ENCODE data around the gene DUSP7. TPM values are rescaled to one million over a fixed set of nuclear protein-coding genes. Genes with fewer than 3 reads are reported as not detected.
A peak's percentile ranks its signal among the peaks of the same experiment; 100 is the strongest.

The DUSP7 gene
- total RNA-seq, 1 experiment from 2014 or later = 40.9 TPM

DNA sequence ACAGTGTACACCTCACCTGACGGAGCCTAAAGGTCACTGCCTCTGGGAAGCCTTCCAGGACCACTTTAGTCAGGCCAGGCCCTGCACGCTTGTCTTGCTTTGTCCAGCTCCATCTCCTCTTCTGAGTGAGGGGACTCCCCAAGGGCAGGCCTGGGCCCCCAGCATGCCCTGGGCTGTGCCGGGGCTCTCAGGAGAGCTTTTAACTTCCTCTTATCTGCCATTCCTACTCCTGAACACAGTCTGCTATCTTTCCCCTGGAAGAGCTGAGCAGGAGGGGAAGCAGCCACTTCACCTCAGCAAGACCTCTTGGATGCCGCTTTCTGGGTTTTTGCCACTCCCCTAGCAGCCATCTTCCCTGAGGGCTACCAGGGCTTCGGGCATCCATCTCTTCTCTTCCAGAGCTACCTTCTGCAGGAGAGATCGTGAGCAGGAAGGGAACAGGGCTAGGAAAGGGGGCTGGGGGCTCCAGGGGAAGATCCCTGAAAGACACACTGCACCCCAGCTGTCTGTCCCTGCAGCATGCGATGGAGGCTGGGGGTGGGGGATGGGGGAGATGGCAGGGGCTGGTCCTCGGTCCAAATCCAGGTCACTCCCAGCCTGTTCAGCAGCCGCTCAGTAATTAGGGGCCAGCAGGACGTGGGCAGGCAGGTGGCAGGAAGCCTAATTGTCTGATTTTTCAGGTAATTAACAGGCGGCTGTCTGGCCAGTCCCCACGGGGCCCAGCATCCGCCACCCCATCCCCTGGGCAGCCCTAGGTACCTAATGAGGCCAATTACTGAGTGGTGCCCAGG lies 40.7 kb downstream of the DUSP7 start:
- H3K79me2 ChIP-seq (ENCODE audit: low read length) = no peaks in the 10 kb centered on the region
- H3K4me3 ChIP-seq (ENCODE audit: low read length) = no peak overlapping the region
- H3K9me3 ChIP-seq (ENCODE audit: low read length) = no peaks in the 10 kb centered on the region
- no peak overlapping the region for H3K27ac ChIP-seq (ENCODE audit: low read length)
- H3K9ac ChIP-seq (ENCODE audit: low read length) = no peak overlapping the region
- DNase-seq (no peak), ATAC-seq (no peak)
- H3K27me3 ChIP-seq (ENCODE audit: low read length) = no peaks in the 10 kb centered on the region
- H3K4me1 ChIP-seq (ENCODE audit: insufficient read depth, low read length) = no peaks in the 10 kb centered on the region
- ChIA-PET POLR2A (ENCODE audit: unreplicated experiment) (no interaction called here), CTCF (no interaction called here)
- no peaks in the 10 kb centered on the region for H3K9me2 ChIP-seq (replicated peaks; ENCODE audit: low read length)
- H3K4me2 ChIP-seq (ENCODE audit: low read length) = no peak overlapping the region
- no peaks in the 10 kb centered on the region for H3K36me3 ChIP-seq (ENCODE audit: low read depth, low read length)
- no peaks in the 10 kb centered on the region for H3F3A ChIP-seq (ENCODE audit: low read length, unreplicated experiment)
- no TSS peak for BruUV-seq (replicated peaks)
- intact Hi-C loops (cut with micrococcal nuclease) = no loop called here
- H4K20me1 ChIP-seq (ENCODE audit: low read length) = no peaks in the 10 kb centered on the region
- no peak overlapping the region for H2AFZ ChIP-seq (ENCODE audit: low read length)
- TF ChIP-seq, protein P1, sequence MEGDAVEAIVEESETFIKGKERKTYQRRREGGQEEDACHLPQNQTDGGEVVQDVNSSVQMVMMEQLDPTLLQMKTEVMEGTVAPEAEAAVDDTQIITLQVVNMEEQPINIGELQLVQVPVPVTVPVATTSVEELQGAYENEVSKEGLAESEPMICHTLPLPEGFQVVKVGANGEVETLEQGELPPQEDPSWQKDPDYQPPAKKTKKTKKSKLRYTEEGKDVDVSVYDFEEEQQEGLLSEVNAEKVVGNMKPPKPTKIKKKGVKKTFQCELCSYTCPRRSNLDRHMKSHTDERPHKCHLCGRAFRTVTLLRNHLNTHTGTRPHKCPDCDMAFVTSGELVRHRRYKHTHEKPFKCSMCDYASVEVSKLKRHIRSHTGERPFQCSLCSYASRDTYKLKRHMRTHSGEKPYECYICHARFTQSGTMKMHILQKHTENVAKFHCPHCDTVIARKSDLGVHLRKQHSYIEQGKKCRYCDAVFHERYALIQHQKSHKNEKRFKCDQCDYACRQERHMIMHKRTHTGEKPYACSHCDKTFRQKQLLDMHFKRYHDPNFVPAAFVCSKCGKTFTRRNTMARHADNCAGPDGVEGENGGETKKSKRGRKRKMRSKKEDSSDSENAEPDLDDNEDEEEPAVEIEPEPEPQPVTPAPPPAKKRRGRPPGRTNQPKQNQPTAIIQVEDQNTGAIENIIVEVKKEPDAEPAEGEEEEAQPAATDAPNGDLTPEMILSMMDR (conservative IDR thresholded peaks at IDR 0.05; ENCODE audit: low read depth, low read length) = no peak
- TF ChIP-seq EZH2phosphoT487 (IDR thresholded peaks at IDR 0.05; ENCODE audit: borderline replicate concordance, low read length) (no peak), EZH2 (IDR thresholded peaks at IDR 0.05; ENCODE audit: low read length, unreplicated experiment) (no peak)

DNA sequence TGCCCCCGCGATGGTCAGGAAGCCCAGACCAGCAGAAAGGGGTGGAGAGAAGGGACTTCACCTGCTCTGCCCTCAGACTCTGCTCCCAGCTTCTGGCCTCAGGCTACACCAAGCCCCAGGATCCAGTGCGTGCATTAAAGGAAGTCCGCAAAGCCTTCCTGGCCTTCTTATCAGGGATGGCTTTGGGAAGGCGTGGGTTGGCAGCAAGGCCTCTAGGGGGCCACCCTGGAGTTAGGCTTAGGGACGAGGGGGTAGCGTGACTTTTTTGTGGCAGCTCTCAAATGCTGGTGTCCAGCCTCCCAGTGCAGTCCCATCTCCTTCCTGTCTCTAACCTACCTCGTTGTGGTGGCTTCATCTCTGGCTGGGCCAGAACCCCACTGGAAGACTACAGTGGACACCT lies 41.8 kb downstream of the DUSP7 start:
- Histone ChIP-seq H3K36me3 (ENCODE audit: low read depth, low read length) (no peaks in the 10 kb centered on the region), H3K4me3 (ENCODE audit: low read length) (no peak overlapping the region), H3K27ac (ENCODE audit: low read length) (no peak overlapping the region), H3K9me3 (ENCODE audit: low read length) (no peaks in the 10 kb centered on the region), H3K9ac (ENCODE audit: low read length) (no peak overlapping the region), H3F3A (ENCODE audit: low read length, unreplicated experiment) (no peaks in the 10 kb centered on the region), H3K4me1 (ENCODE audit: insufficient read depth, low read length) (no peaks in the 10 kb centered on the region), H3K79me2 (ENCODE audit: low read length) (no peaks in the 10 kb centered on the region), H3K9me2 (replicated peaks; ENCODE audit: low read length) (no peaks in the 10 kb centered on the region), H3K27me3 (ENCODE audit: low read length) (no peaks in the 10 kb centered on the region), H2AFZ (ENCODE audit: low read length) (no peak overlapping the region), H3K4me2 (ENCODE audit: low read length) (no peak overlapping the region), H4K20me1 (ENCODE audit: low read length) (no peaks in the 10 kb centered on the region)
- ChIA-PET POLR2A (ENCODE audit: unreplicated experiment) (no interaction called here), CTCF (no interaction called here)
- TF ChIP-seq EZH2phosphoT487 (IDR thresholded peaks at IDR 0.05; ENCODE audit: borderline replicate concordance, low read length) = no peak
- TF ChIP-seq, protein P1 (conservative IDR thresholded peaks at IDR 0.05; ENCODE audit: low read depth, low read length) = peak; percentile 54
- TF ChIP-seq EZH2 (IDR thresholded peaks at IDR 0.05; ENCODE audit: low read length, unreplicated experiment) = no peak
- intact Hi-C loops (cut with micrococcal nuclease) = no loop called here
- DNase-seq (peak; percentile 29), ATAC-seq (peak; percentile 51)
- BruUV-seq (replicated peaks) = no TSS peak
